ENCODE measurements around the gene IWS1.
"Not testable (repeated sequence)": the region's sequence is repeated elsewhere in the genome, so short reads cannot be mapped to it uniquely, and the experiment has no call there.

IWS1 gene

GRCh38 chr2:127526132-127527000, at the start of gene IWS1:
TSS of gene IWS1 (minus strand) at chr2:127526489. CDS start at chr2:127526208, 281 bp downstream.
- DNase-seq (ENCODE audit: low read depth in 3 of 3, low spot score in 1 of 3) = peak; percentile 70 to 79 (median 78)

GRCh38 chr2:127575941-127576432, 49.7 kb upstream of the IWS1 start:
- no peak for DNase-seq (ENCODE audit: low read depth in 3 of 3, low spot score in 1 of 3)

GRCh38 chr2:127575185-127575765, 49.0 kb upstream of the IWS1 start:
- no peak for DNase-seq (ENCODE audit: low read depth in 3 of 3, low spot score in 1 of 3)

- DNase-seq (ENCODE audit: low read depth in 3 of 3, low spot score in 1 of 3) = no peak
Measured at GRCh38 chr2:127574656-127575055, 48.4 kb upstream of the IWS1 start.

GRCh38 chr2:127573771-127574170, 47.5 kb upstream of the IWS1 start:
- DNase-seq (ENCODE audit: low read depth in 3 of 3, low spot score in 1 of 3) = no peak

- DNase-seq (ENCODE audit: low read depth in 3 of 3, low spot score in 1 of 3) = no peak
Measured at GRCh38 chr2:127573298-127573697, 47.0 kb upstream of the IWS1 start.

- no peak for DNase-seq (ENCODE audit: low read depth in 3 of 3, low spot score in 1 of 3)
Measured at GRCh38 chr2:127572841-127573240, 46.6 kb upstream of the IWS1 start.

- not testable (repeated sequence) for DNase-seq (ENCODE audit: low read depth in 3 of 3, low spot score in 1 of 3)
Measured at GRCh38 chr2:127572352-127572751, 46.1 kb upstream of the IWS1 start.

GRCh38 chr2:127570282-127571250, 44.3 kb upstream of the IWS1 start:
- no peak for DNase-seq (ENCODE audit: low read depth in 3 of 3, low spot score in 1 of 3)

- DNase-seq (ENCODE audit: low read depth in 3 of 3, low spot score in 1 of 3) = no peak
Measured at GRCh38 chr2:127569666-127570065, 43.4 kb upstream of the IWS1 start.

- no peak for DNase-seq (ENCODE audit: low read depth in 3 of 3, low spot score in 1 of 3)
Measured at GRCh38 chr2:127568128-127568527, 41.8 kb upstream of the IWS1 start.

- DNase-seq (ENCODE audit: low read depth in 3 of 3, low spot score in 1 of 3) = no peak
Measured at GRCh38 chr2:127567351-127567854, 41.1 kb upstream of the IWS1 start.

GRCh38 chr2:127566576-127566975, 40.3 kb upstream of the IWS1 start:
- no peak for DNase-seq (ENCODE audit: low read depth in 3 of 3, low spot score in 1 of 3)

GRCh38 chr2:127566139-127566417, 39.8 kb upstream of the IWS1 start:
- no peak for DNase-seq (ENCODE audit: low read depth in 3 of 3, low spot score in 1 of 3)

GRCh38 chr2:127565261-127566138, 39.2 kb upstream of the IWS1 start:
- no peak for DNase-seq (ENCODE audit: low read depth in 3 of 3, low spot score in 1 of 3)

- DNase-seq (ENCODE audit: low read depth in 3 of 3, low spot score in 1 of 3) = no peak
Measured at GRCh38 chr2:127564429-127565260, 38.4 kb upstream of the IWS1 start.

GRCh38 chr2:127563458-127564428, 37.5 kb upstream of the IWS1 start:
- DNase-seq (ENCODE audit: low read depth in 3 of 3, low spot score in 1 of 3) = no peak

- no peak for DNase-seq (ENCODE audit: low read depth in 3 of 3, low spot score in 1 of 3)
Measured at GRCh38 chr2:127562936-127563335, 36.6 kb upstream of the IWS1 start.

Measured in stimulated activated CD4-positive, alpha-beta T cell treated with anti-CD3 and anti-CD28 coated beads, TNF-alpha, amount 100 ng/mL, for 1 hour (primary cell).